ENCODE data around the gene TIMP4. TPM values are rescaled to one million over a fixed set of nuclear protein-coding genes. Genes with fewer than 3 reads are reported as not detected.

TIMP4 gene
- polyA plus RNA-seq, 1 of the 3 experiments (the other 2 are of a cell fraction) = not detected

DNA sequence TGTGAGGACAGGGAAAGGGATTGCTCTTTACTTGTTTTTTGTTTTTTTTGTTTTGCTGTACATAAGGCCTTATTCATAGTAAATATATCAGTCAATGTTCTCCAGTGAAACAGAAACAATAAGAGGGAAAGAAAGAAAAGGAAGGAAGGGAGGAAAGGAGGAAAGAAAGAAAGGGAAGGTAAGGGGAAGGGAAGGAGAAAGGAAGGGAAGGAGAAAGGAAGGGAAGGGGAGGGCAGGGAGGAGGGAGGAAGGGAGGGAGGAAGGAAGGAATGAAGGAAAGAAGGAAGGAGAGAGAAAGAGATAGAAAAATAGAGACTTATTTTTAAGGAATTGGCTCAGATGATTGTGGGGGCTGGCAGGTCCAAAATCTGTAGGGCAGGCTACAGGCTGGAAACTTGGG lies 37.2 kb downstream of the TIMP4 start:
- Histone ChIP-seq H3K4me3 (ENCODE audit: low read depth in 2 of 2, low read length in 1 of 2) (no peak overlapping the region), H3F3A (replicated peaks; ENCODE audit: insufficient read depth) (no peaks in the 10 kb centered on the region), H3K9me3 (no peaks in the 10 kb centered on the region), H3K27ac (ENCODE audit: low read depth in 2 of 2, low read length in 1 of 2) (no peak overlapping the region), H3K9ac (no peak overlapping the region), H3K36me3 (replicated peaks in 1 of 2; ENCODE audit: control insufficient read depth in 1 of 2, insufficient read depth in 2 of 2, low read length in 1 of 2) (no peaks in the 10 kb centered on the region), H3K79me2 (ENCODE audit: insufficient read depth) (no peaks in the 10 kb centered on the region), H3K27me3 (ENCODE audit: insufficient read depth) (no peaks in the 10 kb centered on the region), H4K20me1 (ENCODE audit: insufficient read depth) (no peaks in the 10 kb centered on the region), H3K9me2 (no peaks in the 10 kb centered on the region), H3K4me2 (no peak overlapping the region), H2AFZ (ENCODE audit: low read depth) (no peak overlapping the region), H3K4me1 (ENCODE audit: control insufficient read depth in 1 of 2, insufficient read depth in 2 of 2, low read depth in 1 of 2, low read length in 1 of 2) (no peaks in the 10 kb centered on the region; a peak in 1 of 4 replicates)
- CTCF ChIA-PET = no interaction called here
- TF ChIP-seq POLR2AphosphoS5 (IDR thresholded peaks at IDR 0.05; ENCODE audit: low read depth, low read length) (no peak), JUND (IDR thresholded peaks at IDR 0.05) (no peak), FOXJ3 (CRISPR knock-in tag; IDR thresholded peaks at IDR 0.05) (no peak)
- TF ChIP-seq, protein P1, sequence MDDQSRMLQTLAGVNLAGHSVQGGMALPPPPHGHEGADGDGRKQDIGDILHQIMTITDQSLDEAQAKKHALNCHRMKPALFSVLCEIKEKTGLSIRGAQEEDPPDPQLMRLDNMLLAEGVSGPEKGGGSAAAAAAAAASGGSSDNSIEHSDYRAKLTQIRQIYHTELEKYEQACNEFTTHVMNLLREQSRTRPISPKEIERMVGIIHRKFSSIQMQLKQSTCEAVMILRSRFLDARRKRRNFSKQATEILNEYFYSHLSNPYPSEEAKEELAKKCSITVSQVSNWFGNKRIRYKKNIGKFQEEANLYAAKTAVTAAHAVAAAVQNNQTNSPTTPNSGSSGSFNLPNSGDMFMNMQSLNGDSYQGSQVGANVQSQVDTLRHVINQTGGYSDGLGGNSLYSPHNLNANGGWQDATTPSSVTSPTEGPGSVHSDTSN (IDR thresholded peaks at IDR 0.05) = no peak
- no peak for DNase-seq
- POLR2A ChIA-PET = no interaction called here

DNA sequence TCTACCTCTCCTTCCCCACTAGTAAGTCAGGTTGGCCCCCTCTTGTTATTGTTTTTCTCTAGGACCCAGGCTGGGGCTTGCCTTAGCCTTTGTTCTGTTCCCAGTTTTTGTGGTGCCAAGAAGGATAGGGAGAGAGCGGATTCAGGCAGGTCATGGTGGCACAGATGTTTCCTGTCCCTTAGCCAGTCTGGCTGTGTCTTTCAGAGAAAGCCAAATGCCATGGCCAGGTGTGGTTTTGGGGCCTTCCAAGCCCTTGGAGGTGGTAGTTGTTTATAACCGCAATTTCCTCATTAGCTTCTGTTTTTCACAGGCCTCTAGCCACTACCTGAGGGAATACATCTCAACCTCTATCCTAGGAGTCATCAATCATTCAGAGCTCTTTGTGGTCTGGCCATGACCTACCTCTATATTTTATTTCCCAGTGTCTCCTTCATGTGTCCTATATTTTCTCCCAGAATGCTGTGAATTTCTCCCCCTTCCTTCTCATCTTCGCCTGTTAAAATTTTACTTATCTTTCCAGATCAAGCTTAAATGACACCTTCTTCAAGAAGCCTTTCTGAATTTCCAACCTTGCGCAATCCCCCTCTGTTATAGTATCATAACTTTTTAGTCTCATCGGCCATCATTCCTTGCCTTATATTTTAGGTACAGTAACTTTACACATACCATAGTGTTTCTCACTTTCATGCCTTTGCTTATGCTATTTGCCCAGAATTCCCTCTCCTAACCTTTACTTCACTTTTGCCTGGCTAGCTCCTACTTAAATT lies 38.2 kb downstream of the TIMP4 start:
- no peaks in the 10 kb centered on the region for H3K79me2 ChIP-seq (ENCODE audit: insufficient read depth)
- no peaks in the 10 kb centered on the region for H4K20me1 ChIP-seq (ENCODE audit: insufficient read depth)
- WGBS (ENCODE audit: low lambda C conversion rate) = 72% methylated on average over 5 of the region's 5 CpGs
- ChIA-PET POLR2A (no interaction called here), CTCF (interaction anchor here (1.1 to 2.4 kb wide), 3 partner anchors 15 to 589 kb away, joined by 3 to 11 read pairs (median 9); no protein-coding TSS in a partner anchor)
- no peaks in the 10 kb centered on the region for H3K27me3 ChIP-seq (ENCODE audit: insufficient read depth)
- H2AFZ ChIP-seq (ENCODE audit: low read depth) = no peak overlapping the region
- no peak overlapping the region for H3K4me3 ChIP-seq (ENCODE audit: low read depth in 2 of 2, low read length in 1 of 2)
- no peaks in the 10 kb centered on the region for H3F3A ChIP-seq (replicated peaks; ENCODE audit: insufficient read depth)
- H3K4me2 ChIP-seq = no peak overlapping the region
- no peaks in the 10 kb centered on the region for H3K36me3 ChIP-seq (replicated peaks in 1 of 2; ENCODE audit: control insufficient read depth in 1 of 2, insufficient read depth in 2 of 2, low read length in 1 of 2)
- H3K4me1 ChIP-seq (ENCODE audit: control insufficient read depth in 1 of 2, insufficient read depth in 2 of 2, low read depth in 1 of 2, low read length in 1 of 2) = no peaks in the 10 kb centered on the region; a peak in 1 of 4 replicates
- no peak overlapping the region for H3K9ac ChIP-seq
- DNase-seq = no peak
- no peak overlapping the region for H3K27ac ChIP-seq (ENCODE audit: low read depth in 2 of 2, low read length in 1 of 2)
- H3K9me3 ChIP-seq = no peaks in the 10 kb centered on the region
- no peaks in the 10 kb centered on the region for H3K9me2 ChIP-seq
- TF ChIP-seq SMC3 (IDR thresholded peaks at IDR 0.05; ENCODE audit: low read depth, low read length) (no peak), SIN3A (IDR thresholded peaks at IDR 0.05; ENCODE audit: borderline replicate concordance, low read depth, low read length) (no peak), RFX5 (IDR thresholded peaks at IDR 0.05; ENCODE audit: low read length) (no peak), TAF1 (IDR thresholded peaks at IDR 0.05; ENCODE audit: borderline replicate concordance, low read depth, low read length) (no peak), YY1 (IDR thresholded peaks at IDR 0.05; ENCODE audit: low read depth) (no peak), RAD21 (IDR thresholded peaks at IDR 0.05; ENCODE audit: low read length) (no peak), EZH2phosphoT487 (IDR thresholded peaks at IDR 0.05; ENCODE audit: borderline replicate concordance, low read depth) (no peak), NRF1 (IDR thresholded peaks at IDR 0.05; ENCODE audit: low read depth, low read length) (no peak), FOXM1 (IDR thresholded peaks at IDR 0.05; ENCODE audit: low read depth) (no peak), TEAD4 (IDR thresholded peaks at IDR 0.05; ENCODE audit: borderline replicate concordance, insufficient read depth) (no peak), CHD2 (IDR thresholded peaks at IDR 0.05; ENCODE audit: low read length, partially characterized antibody) (no peak)
- TF ChIP-seq, protein P2, sequence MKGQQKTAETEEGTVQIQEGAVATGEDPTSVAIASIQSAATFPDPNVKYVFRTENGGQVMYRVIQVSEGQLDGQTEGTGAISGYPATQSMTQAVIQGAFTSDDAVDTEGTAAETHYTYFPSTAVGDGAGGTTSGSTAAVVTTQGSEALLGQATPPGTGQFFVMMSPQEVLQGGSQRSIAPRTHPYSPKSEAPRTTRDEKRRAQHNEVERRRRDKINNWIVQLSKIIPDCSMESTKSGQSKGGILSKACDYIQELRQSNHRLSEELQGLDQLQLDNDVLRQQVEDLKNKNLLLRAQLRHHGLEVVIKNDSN (IDR thresholded peaks at IDR 0.05; ENCODE audit: borderline replicate concordance, low read depth) = no peak
- TF ChIP-seq, protein P3, sequence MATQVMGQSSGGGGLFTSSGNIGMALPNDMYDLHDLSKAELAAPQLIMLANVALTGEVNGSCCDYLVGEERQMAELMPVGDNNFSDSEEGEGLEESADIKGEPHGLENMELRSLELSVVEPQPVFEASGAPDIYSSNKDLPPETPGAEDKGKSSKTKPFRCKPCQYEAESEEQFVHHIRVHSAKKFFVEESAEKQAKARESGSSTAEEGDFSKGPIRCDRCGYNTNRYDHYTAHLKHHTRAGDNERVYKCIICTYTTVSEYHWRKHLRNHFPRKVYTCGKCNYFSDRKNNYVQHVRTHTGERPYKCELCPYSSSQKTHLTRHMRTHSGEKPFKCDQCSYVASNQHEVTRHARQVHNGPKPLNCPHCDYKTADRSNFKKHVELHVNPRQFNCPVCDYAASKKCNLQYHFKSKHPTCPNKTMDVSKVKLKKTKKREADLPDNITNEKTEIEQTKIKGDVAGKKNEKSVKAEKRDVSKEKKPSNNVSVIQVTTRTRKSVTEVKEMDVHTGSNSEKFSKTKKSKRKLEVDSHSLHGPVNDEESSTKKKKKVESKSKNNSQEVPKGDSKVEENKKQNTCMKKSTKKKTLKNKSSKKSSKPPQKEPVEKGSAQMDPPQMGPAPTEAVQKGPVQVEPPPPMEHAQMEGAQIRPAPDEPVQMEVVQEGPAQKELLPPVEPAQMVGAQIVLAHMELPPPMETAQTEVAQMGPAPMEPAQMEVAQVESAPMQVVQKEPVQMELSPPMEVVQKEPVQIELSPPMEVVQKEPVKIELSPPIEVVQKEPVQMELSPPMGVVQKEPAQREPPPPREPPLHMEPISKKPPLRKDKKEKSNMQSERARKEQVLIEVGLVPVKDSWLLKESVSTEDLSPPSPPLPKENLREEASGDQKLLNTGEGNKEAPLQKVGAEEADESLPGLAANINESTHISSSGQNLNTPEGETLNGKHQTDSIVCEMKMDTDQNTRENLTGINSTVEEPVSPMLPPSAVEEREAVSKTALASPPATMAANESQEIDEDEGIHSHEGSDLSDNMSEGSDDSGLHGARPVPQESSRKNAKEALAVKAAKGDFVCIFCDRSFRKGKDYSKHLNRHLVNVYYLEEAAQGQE (IDR thresholded peaks at IDR 0.05; ENCODE audit: low read depth, low read length) = no peak
- TF ChIP-seq, protein P4, sequence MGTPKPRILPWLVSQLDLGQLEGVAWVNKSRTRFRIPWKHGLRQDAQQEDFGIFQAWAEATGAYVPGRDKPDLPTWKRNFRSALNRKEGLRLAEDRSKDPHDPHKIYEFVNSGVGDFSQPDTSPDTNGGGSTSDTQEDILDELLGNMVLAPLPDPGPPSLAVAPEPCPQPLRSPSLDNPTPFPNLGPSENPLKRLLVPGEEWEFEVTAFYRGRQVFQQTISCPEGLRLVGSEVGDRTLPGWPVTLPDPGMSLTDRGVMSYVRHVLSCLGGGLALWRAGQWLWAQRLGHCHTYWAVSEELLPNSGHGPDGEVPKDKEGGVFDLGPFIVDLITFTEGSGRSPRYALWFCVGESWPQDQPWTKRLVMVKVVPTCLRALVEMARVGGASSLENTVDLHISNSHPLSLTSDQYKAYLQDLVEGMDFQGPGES (IDR thresholded peaks at IDR 0.05; ENCODE audit: low read depth, low read length) = no peak
- TF ChIP-seq, protein P5, sequence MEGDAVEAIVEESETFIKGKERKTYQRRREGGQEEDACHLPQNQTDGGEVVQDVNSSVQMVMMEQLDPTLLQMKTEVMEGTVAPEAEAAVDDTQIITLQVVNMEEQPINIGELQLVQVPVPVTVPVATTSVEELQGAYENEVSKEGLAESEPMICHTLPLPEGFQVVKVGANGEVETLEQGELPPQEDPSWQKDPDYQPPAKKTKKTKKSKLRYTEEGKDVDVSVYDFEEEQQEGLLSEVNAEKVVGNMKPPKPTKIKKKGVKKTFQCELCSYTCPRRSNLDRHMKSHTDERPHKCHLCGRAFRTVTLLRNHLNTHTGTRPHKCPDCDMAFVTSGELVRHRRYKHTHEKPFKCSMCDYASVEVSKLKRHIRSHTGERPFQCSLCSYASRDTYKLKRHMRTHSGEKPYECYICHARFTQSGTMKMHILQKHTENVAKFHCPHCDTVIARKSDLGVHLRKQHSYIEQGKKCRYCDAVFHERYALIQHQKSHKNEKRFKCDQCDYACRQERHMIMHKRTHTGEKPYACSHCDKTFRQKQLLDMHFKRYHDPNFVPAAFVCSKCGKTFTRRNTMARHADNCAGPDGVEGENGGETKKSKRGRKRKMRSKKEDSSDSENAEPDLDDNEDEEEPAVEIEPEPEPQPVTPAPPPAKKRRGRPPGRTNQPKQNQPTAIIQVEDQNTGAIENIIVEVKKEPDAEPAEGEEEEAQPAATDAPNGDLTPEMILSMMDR (IDR thresholded peaks at IDR 0.05) = no peak

Measured in SK-N-SH (cell line).